Kidney epithelial cell (primary cell): Measurements from ENCODE around the gene CHRM3. TPM values are rescaled to one million over a fixed set of nuclear protein-coding genes. Genes with fewer than 3 reads are reported as not detected.

ENCODE experiments used
- DNase-seq: peaks from one replicate; pipeline ENCODE4 v3.0.0-alpha.2; 2010; ENCODE audit warnings: low read depth
- H3K27me3 ChIP-seq: 2 replicates; pipeline ENCODE4 v1.6.0; 2011; ENCODE audit warnings: low read length; ENCODE audit not compliant: control insufficient read depth, insufficient read depth
- H3K36me3 ChIP-seq: 2 replicates; pipeline ENCODE4 v1.5.1; 2011; ENCODE audit warnings: low read length; ENCODE audit not compliant: control insufficient read depth, insufficient read depth
- H3K4me3 ChIP-seq: 2 replicates; pipeline ENCODE4 v1.5.1; 2011; ENCODE audit warnings: low read depth, mild to moderate bottlenecking, control low read depth, low read length
- CTCF ChIP-seq: IDR thresholded peaks from 2 replicates; pipeline ENCODE4 v1.5.1; 2011; ENCODE audit warnings: mild to moderate bottlenecking, moderate library complexity, low read length, control low read depth, inconsistent platforms; ENCODE audit not compliant: insufficient read depth, poor library complexity, severe bottlenecking
- total RNA-seq: library from RNA; depleted of rRNA; stranded (reverse); fragments of >200 nt; gene quantifications from 2 replicates; pipeline ENCODE4 v1.2.3, GENCODE V29; 2015

Gene CHRM3
- total RNA-seq, 1 donor from 2014 or later = 0.88 TPM

GRCh38 chr1:239353536-239353935 lies 32.8 kb upstream of the CHRM3 start:
- no peak overlapping the region for H3K4me3 ChIP-seq
- H3K36me3 ChIP-seq = no peaks in the 10 kb centered on the region
- TF ChIP-seq CTCF = no peak
- H3K27me3 ChIP-seq = no peaks in the 10 kb centered on the region
- no peak for DNase-seq

- Histone ChIP-seq H3K36me3 (no peaks in the 10 kb centered on the region), H3K4me3 (no peak overlapping the region), H3K27me3 (no peaks in the 10 kb centered on the region)
- DNase-seq = no peak
- no peak for TF ChIP-seq CTCF
Observed at GRCh38 chr1:239354231-239354630, 32.1 kb upstream of the CHRM3 start.

- Histone ChIP-seq H3K27me3 (no peaks in the 10 kb centered on the region), H3K36me3 (no peaks in the 10 kb centered on the region), H3K4me3 (no peak overlapping the region)
- no peak for DNase-seq
- TF ChIP-seq CTCF = no peak
Observed at GRCh38 chr1:239357867-239358266, 28.5 kb upstream of the CHRM3 start.

- Histone ChIP-seq H3K36me3 (no peaks in the 10 kb centered on the region), H3K27me3 (no peaks in the 10 kb centered on the region), H3K4me3 (no peak overlapping the region)
- peak; percentile 56 for DNase-seq
- TF ChIP-seq CTCF = no peak
Observed at GRCh38 chr1:239361403-239361802, 25.0 kb upstream of the CHRM3 start.

- Histone ChIP-seq H3K27me3 (no peaks in the 10 kb centered on the region), H3K36me3 (no peaks in the 10 kb centered on the region), H3K4me3 (no peak overlapping the region)
- no peak for TF ChIP-seq CTCF
- DNase-seq = no peak
Observed at GRCh38 chr1:239363930-239364329, 22.4 kb upstream of the CHRM3 start.

- no peak for DNase-seq
- Histone ChIP-seq H3K4me3 (no peak overlapping the region), H3K36me3 (no peaks in the 10 kb centered on the region), H3K27me3 (no peaks in the 10 kb centered on the region)
- no peak for TF ChIP-seq CTCF
Observed at GRCh38 chr1:239367196-239367810, 19.1 kb upstream of the CHRM3 start.
